PC-3 (cell line): Measurements from ENCODE around the gene TCERG1L.

Source experiments
- CTCF ChIP-seq: fragments of 300-600 bp; sonication (generic); conservative IDR thresholded peaks from 2 replicates; pipeline ENCODE4 v1.5.1; 2017; ENCODE audit warnings: antibody characterized with exemption, low read depth, mild to moderate bottlenecking, low read length
- EZH2phosphoT487 ChIP-seq: fragments of 300-600 bp; sonication (generic); IDR thresholded peaks from 2 replicates; pipeline ENCODE4 v1.6.1; 2018; ENCODE audit warnings: mild to moderate bottlenecking, antibody characterized with exemption, low read length, borderline replicate concordance

- TF ChIP-seq EZH2phosphoT487 (no peak), CTCF (no peak)
Observed at GRCh38 chr10:131270461-131271190, 40.9 kb downstream of the TCERG1L start.
